HepG2 (cell line): ENCODE results near the gene FHIT. TPM values are rescaled to one million over a fixed set of nuclear protein-coding genes. Genes with fewer than 3 reads are reported as not detected.

Experiments used
- ATAC-seq: fragments of 200-7000 bp; cut with Tn5 transposase; 3 replicates; pipeline ENCODE4 v1.9.1; 2020; ENCODE audit warnings: mild to moderate bottlenecking, moderate library complexity
- BruUV-seq: library from RNA; stranded (reverse); fragments of 400-500 nt; replicated peaks from 2 replicates; lab custom pipeline; 2021; lab: Mats Ljungman, UMichigan
- CTCF ChIA-PET: fragments of 300-600 bp; formaldehyde crosslinking; extraction: SDS; loops from one replicate; lab custom pipeline; 2021; ENCODE audit warnings: low total read pairs, inconsistent platforms, low intra/inter-chr PET ratio; lab: Yijun Ruan, JAX
- POLR2A ChIA-PET: fragments of 350-600 bp; sonication (Branson Sonifier 250); formaldehyde crosslinking; loops from one replicate; lab custom pipeline; 2020; ENCODE audit warnings: antibody characterized with exemption, inconsistent platforms; lab: Yijun Ruan, JAX
- DNase-seq: peaks from one replicate; pipeline ENCODE4 v3.0.0-alpha.2; 2015; ENCODE audit warnings: low spot score
- FAIRE-seq: peaks from 3 replicates; lab custom pipeline; 2011; peaks lifted over from hg19 to GRCh38; lab: Jason Lieb, UNC
- H2AFZ ChIP-seq: one replicate; pipeline ENCODE4 v1.6.1; 2011; ENCODE audit warnings: low read length, inconsistent platforms
- H3K27ac ChIP-seq: fragments of 300-600 bp; 3 replicates; pipeline ENCODE4 v1.8.0; 2011; ENCODE audit warnings: mixed run types, mild to moderate bottlenecking, mixed read lengths, low read length, inconsistent platforms; ENCODE audit not compliant: insufficient read depth; ENCODE audit errors: extremely low read length
- H3K27me3 ChIP-seq, 2 experiments: fragments of 200-600 bp in 1 of 2; 2 replicates in 1 of 2; 3 replicates in 1 of 2; pipeline versions ENCODE4 v1.6.0 to v1.8.0; 2011; ENCODE audit warnings: low read length in 2 of 2, mild to moderate bottlenecking in 2 of 2, moderate library complexity in 2 of 2, inconsistent platforms in 1 of 2; ENCODE audit not compliant: insufficient read depth in 2 of 2, control insufficient read depth in 1 of 2
- H3K36me3 ChIP-seq, 2 experiments: fragments of 200-600 bp in 1 of 2; replicated peaks in 1 of 2; 2 replicates in 1 of 2; 3 replicates in 1 of 2; pipeline versions ENCODE4 v1.5.1 to v1.8.0; 2011; ENCODE audit warnings: low read length in 2 of 2, inconsistent platforms in 1 of 2; ENCODE audit not compliant: insufficient read depth in 2 of 2, control insufficient read depth in 1 of 2
- H3K4me1 ChIP-seq: 2 replicates; pipeline ENCODE4 v1.5.1; 2012; ENCODE audit warnings: low read length, inconsistent platforms; ENCODE audit not compliant: insufficient read depth
- H3K4me2 ChIP-seq: 2 replicates; pipeline ENCODE4 v1.6.0; 2011; ENCODE audit warnings: low read depth, low read length, inconsistent platforms
- H3K4me3 ChIP-seq, 3 experiments: fragments of 200-600 bp in 1 of 3; sonication (generic), shearing (Covaris generic) in 1 of 3; replicated peaks in 1 of 3; 2 replicates each; pipeline ENCODE4 v1.5.1; 2011 to 2016; ENCODE audit warnings: low read length in 3 of 3, inconsistent platforms in 2 of 3, low read depth in 2 of 3, mild to moderate bottlenecking in 2 of 3, control low read depth in 1 of 3, mixed read lengths in 1 of 3; ENCODE audit not compliant: insufficient read depth in 1 of 3
- H3K79me2 ChIP-seq: one replicate; pipeline ENCODE4 v1.6.1; 2011; ENCODE audit warnings: low read length, inconsistent platforms; ENCODE audit not compliant: insufficient read depth
- H3K9ac ChIP-seq: 2 replicates; pipeline ENCODE4 v1.6.0; 2011; ENCODE audit warnings: mild to moderate bottlenecking, low read depth, low read length, inconsistent platforms; ENCODE audit not compliant: insufficient read depth
- H3K9me3 ChIP-seq: 2 replicates; pipeline ENCODE4 v1.5.1; 2012; ENCODE audit warnings: mild to moderate bottlenecking, low read length
- H4K20me1 ChIP-seq: 2 replicates; pipeline ENCODE4 v1.6.0; 2011; ENCODE audit warnings: inconsistent platforms, mild to moderate bottlenecking, low read length, moderate library complexity; ENCODE audit not compliant: insufficient read depth
- CAMTA2 ChIP-seq: sonication (generic); formaldehyde crosslinking; IDR thresholded peaks from 2 replicates; pipeline ENCODE4 v1.4.0; 2020; ENCODE audit warnings: mild to moderate bottlenecking, missing genetic modification reagents, borderline replicate concordance
- E2F5 ChIP-seq: sonication (generic); formaldehyde crosslinking; conservative IDR thresholded peaks from 2 replicates; pipeline ENCODE4 v1.4.0; 2020; ENCODE audit warnings: missing genetic modification reagents
- KLF12 ChIP-seq: sonication (generic); formaldehyde crosslinking; IDR thresholded peaks from 2 replicates; pipeline ENCODE4 v1.4.0; 2020; ENCODE audit warnings: missing genetic modification reagents, borderline replicate concordance
- KLF16 ChIP-seq, 2 experiments: sonication (generic) in 1 of 2; formaldehyde crosslinking in 1 of 2; IDR thresholded peaks; 2 replicates each; pipeline versions ENCODE4 v1.6.1 to v1.8.0; 2016 to 2023; ENCODE audit warnings: missing genetic modification reagents in 2 of 2, missing compliant biosample characterization in 1 of 2
- MAFK ChIP-seq, 2 experiments: IDR thresholded peaks in 1 of 2; conservative IDR thresholded peaks in 1 of 2; 2 replicates each; pipeline ENCODE4 v1.6.1; 2011; ENCODE audit warnings: improper control_type of control experiment in 2 of 2, low read length in 2 of 2
- SALL1 ChIP-seq: sonication (generic); formaldehyde crosslinking; IDR thresholded peaks from 2 replicates; pipeline ENCODE4 v1.8.0; 2022; ENCODE audit warnings: mild to moderate bottlenecking, missing genetic modification reagents
- ZNF3 ChIP-seq: IDR thresholded peaks from 2 replicates; pipeline ENCODE4 v1.7.0; 2017; ENCODE audit warnings: inconsistent platforms
- ZNF652 ChIP-seq: IDR thresholded peaks from 2 replicates; pipeline ENCODE4 v1.6.1; 2016; ENCODE audit warnings: low read depth, borderline replicate concordance
- ZNF737 ChIP-seq: sonication (generic); formaldehyde crosslinking; IDR thresholded peaks from 2 replicates; pipeline ENCODE4 v1.5.0; 2020; ENCODE audit warnings: missing genetic modification reagents, mild to moderate bottlenecking, borderline replicate concordance
- ZNF766 ChIP-seq: sonication (generic); formaldehyde crosslinking; IDR thresholded peaks from 2 replicates; pipeline ENCODE4 v1.5.0; 2020; ENCODE audit warnings: missing genetic modification reagents, borderline replicate concordance
- WGBS: methylation state at CpG from one replicate; pipeline ENCODE4 v1.1.6; 2017; ENCODE audit warnings: low lambda C conversion rate; 5-methylcytosine and 5-hydroxymethylcytosine counted together
- in situ Hi-C: cut with HindIII; loops from 2 replicates; pipeline ENCODE4 v1.10.0; 2017; ENCODE audit warnings: low pct_unique_long_range_greater_than_20kb; ENCODE audit not compliant: extremely low pct_ligation_motif_present
- intact Hi-C: fragments of 100-400 bp; cut with micrococcal nuclease; formaldehyde crosslinking; loops from one replicate; pipeline ENCODE4 v1.10.0; 2022; ENCODE audit not compliant: unreplicated experiment
- polyA plus RNA-seq, 8 experiments: library from polyadenylated mRNA; depleted of rRNA in 3 of 8; stranded (reverse) in 7 of 8; unstranded in 1 of 8; fragments of >200 nt; fragmentation: Illumina TruSeq in 4 of 8; extraction: Trizol in 4 of 8; gene quantifications; 2 replicates each; pipeline versions ENCODE4 v1.2.1 to v1.2.3, GENCODE V29; 2011 to 2016; ENCODE audit warnings: low read depth in 4 of 8, missing spikeins in 1 of 8, mixed read lengths in 1 of 8; ENCODE audit not compliant: insufficient read depth in 1 of 8
- total RNA-seq, 5 experiments: library from RNA; depleted of rRNA; stranded (reverse); fragments of >200 nt; fragmentation: Illumina TruSeq; extraction: Trizol; gene quantifications; 2 replicates each; pipeline ENCODE4 v1.2.3, GENCODE V29; 2016; ENCODE audit warnings: low read depth in 1 of 5

Gene FHIT
- total and polyA plus RNA-seq, 2 of the 13 experiments (the other 11 are each of a cell fraction or from before 2014, with no cell fraction given), result 4.0 to 4.6 TPM

GRCh38 chr3:60765776-60766175 lies 485.5 kb downstream of the FHIT start:
- FAIRE-seq, result no peak
- no TSS peak for BruUV-seq
- H3K79me2 ChIP-seq, result no peaks in the 10 kb centered on the region
- no peak overlapping the region for H3K27ac ChIP-seq
- no peaks in the 10 kb centered on the region for H3K36me3 ChIP-seq
- H3K4me1 ChIP-seq, result no peaks in the 10 kb centered on the region
- 83% methylated on average over 1 of the region's 3 CpGs for WGBS
- no peaks in the 10 kb centered on the region for H3K9me3 ChIP-seq
- no peak overlapping the region for H2AFZ ChIP-seq
- in situ Hi-C loops, result no loop called here
- no peaks in the 10 kb centered on the region for H4K20me1 ChIP-seq
- no peaks in the 10 kb centered on the region for H3K27me3 ChIP-seq
- H3K4me2 ChIP-seq, result no peak overlapping the region
- no peak overlapping the region for H3K9ac ChIP-seq
- POLR2A ChIA-PET, result no interaction called here
- TF ChIP-seq ZNF3 (CRISPR knock-in tag), result no peak
- no peak for TF ChIP-seq E2F5 (CRISPR knock-in tag)
- peak in 1 of 2 experiments; percentile 12; a peak in 1 of 4 replicates for TF ChIP-seq MAFK (conservative IDR thresholded peaks at IDR 0.05 in 1 of 2, IDR thresholded peaks at IDR 0.05 in 1 of 2; ENCODE audit: low read length in 2 of 2)
- no peak for TF ChIP-seq ZNF737 (CRISPR knock-in tag)
- TF ChIP-seq KLF16 (CRISPR knock-in tag; IDR thresholded peaks at IDR 0.05), result no peak
- no peak for TF ChIP-seq SALL1 (CRISPR knock-in tag)
- TF ChIP-seq, all 625 proteins: peak for 1
- H3K4me3 ChIP-seq, result no peak overlapping the region
- DNase-seq, result no peak
- no peak for ATAC-seq
- intact Hi-C loops, result no loop called here
- CTCF ChIA-PET, result no interaction called here

GRCh38 chr3:60764870-60765269 lies 486.4 kb downstream of the FHIT start:
- no TSS peak for BruUV-seq
- H3K9me3 ChIP-seq, result no peaks in the 10 kb centered on the region
- H3K36me3 ChIP-seq, result no peaks in the 10 kb centered on the region
- ChIA-PET CTCF (no interaction called here), POLR2A (no interaction called here)
- H3K27ac ChIP-seq, result no peak overlapping the region
- no peaks in the 10 kb centered on the region for H4K20me1 ChIP-seq
- no peak overlapping the region for H3K4me3 ChIP-seq
- intact Hi-C loops, result no loop called here
- H3K4me2 ChIP-seq, result no peak overlapping the region
- no peak overlapping the region for H3K9ac ChIP-seq
- in situ Hi-C loops, result no loop called here
- no peaks in the 10 kb centered on the region for H3K4me1 ChIP-seq
- no peak for TF ChIP-seq ZNF766 (CRISPR knock-in tag)
- no peak for TF ChIP-seq KLF12 (CRISPR knock-in tag)
- no peak for TF ChIP-seq CAMTA2 (CRISPR knock-in tag)
- no peak for TF ChIP-seq ZNF652
- TF ChIP-seq, all 625 proteins: peak for 0
- H3K27me3 ChIP-seq, result no peaks in the 10 kb centered on the region
- ATAC-seq, result no peak
- WGBS, result 79% methylated on average over 2 of the region's 2 CpGs
- no peaks in the 10 kb centered on the region for H3K79me2 ChIP-seq
- H2AFZ ChIP-seq, result no peak overlapping the region
- no peak for DNase-seq
- FAIRE-seq, result no peak
